Pancreas (tissue), 10 donors: ENCODE data around the gene SCNN1A. TPM values are rescaled to one million over a fixed set of nuclear protein-coding genes. Genes with fewer than 3 reads are reported as not detected.

ENCODE experiments used
- ATAC-seq, 4 donors: fragments of 200-7000 bp; cut with Tn5 transposase; one replicate each; pipeline versions ENCODE4 v1.8.0 to v1.9.1; 2020; ENCODE audit warnings: mild to moderate bottlenecking in 4 of 4, moderate library complexity in 4 of 4
- DNase-seq, 6 donors: peaks; one replicate each; pipeline ENCODE4 v3.0.0-alpha.2; 2020
- FAIRE-seq: peaks from 2 replicates; lab custom pipeline; 2012; peaks lifted over from hg19 to GRCh38; lab: Jason Lieb, UNC
- H3K27ac ChIP-seq, 4 donors: fragments of 200-600 bp; sonication (generic); 1 replicate in 3 of 4; 2 replicates in 1 of 4; pipeline versions ENCODE4 v1.5.0 to v1.8.0; 2020
- H3K27me3 ChIP-seq, 4 donors: fragments of 200-600 bp; one replicate each; pipeline ENCODE4 v1.8.0; 2021
- H3K36me3 ChIP-seq, 3 donors: fragments of 200-600 bp; sonication (generic) in 1 of 3; one replicate each; pipeline versions ENCODE4 v1.5.0 to v1.8.0; 2020 to 2021
- H3K4me1 ChIP-seq, 3 donors: fragments of 200-600 bp; one replicate each; pipeline ENCODE4 v1.8.0; 2021
- H3K4me3 ChIP-seq, 4 donors: fragments of 200-600 bp; sonication (generic) in 2 of 4; one replicate each; pipeline versions ENCODE4 v1.5.0 to v1.8.0; 2020 to 2021
- H3K9me3 ChIP-seq, 4 donors: fragments of 200-600 bp; one replicate each; pipeline ENCODE4 v1.8.0; 2021
- CTCF ChIP-seq, 4 donors: fragments of 200-600 bp; sonication (generic) in 3 of 4; IDR thresholded peaks; one replicate each; pipeline versions ENCODE4 v1.5.0 to v1.8.0; 2021; ENCODE audit warnings: antibody characterized with exemption in 4 of 4
- WGBS, 2 donors: extraction: QIAGEN DNeasy Blood & Tissue Kit; methylation state at CpG; one replicate each; pipeline ENCODE4 v1.1.7; 2013; 5-methylcytosine and 5-hydroxymethylcytosine counted together
- intact Hi-C, 3 donors: fragments of 100-400 bp; cut with DNase I; formaldehyde crosslinking; loops; one replicate each; pipeline versions ENCODE4 v1.11.1 to v1.14.2; 2022
- polyA plus RNA-seq, 2 donors: library from polyadenylated mRNA; stranded (reverse); fragments of 200-250 nt; gene quantifications; one replicate each; pipeline ENCODE4 v1.2.3, GENCODE V29; 2013
- total RNA-seq, 6 donors: library from RNA; stranded (reverse); fragmentation: NEBNext Ultra II Directional in 4 of 6; extraction: Animal tissue kit (Norgen Biotek cat#: 25700) in 4 of 6; gene quantifications; one replicate each; pipeline versions ENCODE4 v1.2.1 to v1.2.4, GENCODE V29; 2021 to 2023
- donor health status: healthy with polysubstance abuse.
- donor health status: DM: no; HTN: no; CAD: no; lungs with moderate emphysema.
- donor health status: DM: no; HTN: no; CAD: no.
- donor health status: control.
- donor health status: control.
- donor health status: Bipolar disorder and iron deficiency.
- donor health status: DM: yes; HTN: yes; CAD: no.
- donor health status: DM: no; HTN: no; CAD: no.
- donor health status: DM: no; HTN: no; CAD: no.
- donor health status: DM: yes; HTN: yes; CAD: no.

Gene SCNN1A
- total and polyA plus RNA-seq, 8 donors, result 21.0 to 87.8 (median 39.9) TPM

DNA sequence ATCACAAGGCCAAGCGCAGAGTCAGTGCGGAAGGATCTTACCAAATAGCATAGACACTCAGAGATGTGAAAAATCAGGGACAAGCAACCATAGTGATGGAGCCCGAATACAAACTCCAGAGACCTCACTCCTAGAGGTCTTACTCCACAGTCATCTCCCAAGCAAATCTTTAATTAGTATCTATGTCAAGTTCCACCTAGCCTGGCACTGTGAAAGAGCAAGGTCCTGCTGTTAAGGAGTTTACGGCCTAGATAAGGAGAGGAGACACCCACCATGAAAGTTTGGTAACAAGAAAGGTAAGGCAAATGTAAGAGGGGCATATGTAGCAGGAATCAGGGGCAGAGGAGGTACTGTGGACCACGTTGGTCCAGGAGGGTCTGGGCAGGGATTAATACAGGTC lies 72.3 kb downstream of the SCNN1A start:
- H3K9me3 ChIP-seq, result no peaks in the 10 kb centered on the region
- peak in 1 of 6 donors; percentile 21 for DNase-seq
- no peak for ATAC-seq
- FAIRE-seq, result no peak
- no peaks in the 10 kb centered on the region for H3K27me3 ChIP-seq
- no peak overlapping the region for H3K27ac ChIP-seq
- 80 to 87% methylated on average over 5 of the region's 5 CpGs for WGBS, 2 donors
- no peak overlapping the region for H3K4me3 ChIP-seq
- H3K4me1 ChIP-seq, result no peaks in the 10 kb centered on the region
- intact Hi-C loops, result no loop called here
- TF ChIP-seq CTCF (IDR thresholded peaks at IDR 0.05), result no peak
- no peaks in the 10 kb centered on the region for H3K36me3 ChIP-seq

- DNase-seq, result no peak
- no peak for FAIRE-seq
- ATAC-seq, result no peak
- Histone ChIP-seq H3K27me3 (no peaks in the 10 kb centered on the region), H3K4me1 (no peaks in the 10 kb centered on the region), H3K9me3 (no peaks in the 10 kb centered on the region), H3K36me3 (no peaks in the 10 kb centered on the region), H3K27ac (no peak overlapping the region), H3K4me3 (no peak overlapping the region)
- TF ChIP-seq CTCF (IDR thresholded peaks at IDR 0.05), result no peak
- intact Hi-C loops, result no loop called here
- 87 to 91% methylated on average over 3 of the region's 3 CpGs for WGBS, 2 donors
Observed at GRCh38 chr12:6302621-6303020, 72.7 kb downstream of the SCNN1A start.

DNA sequence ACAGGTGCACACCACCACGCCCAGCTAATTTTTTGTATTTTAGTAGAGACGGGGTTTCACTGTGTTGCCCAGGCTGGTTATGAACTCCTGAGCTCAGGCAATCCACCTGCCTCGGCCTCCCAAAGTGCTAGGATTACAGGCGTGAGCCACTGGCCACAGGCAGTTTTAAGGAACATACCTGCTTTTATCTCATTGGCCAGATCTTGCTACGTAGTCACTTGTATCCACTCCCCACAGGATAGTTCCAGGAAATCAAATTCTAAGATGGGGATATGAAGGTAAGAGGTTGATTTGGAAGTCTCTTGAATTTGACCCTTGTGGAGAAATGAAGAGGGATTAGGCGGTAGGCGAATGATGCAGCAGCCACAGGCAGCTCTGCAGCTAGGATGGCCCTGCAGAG lies 73.6 kb downstream of the SCNN1A start:
- no peak for ATAC-seq
- Histone ChIP-seq H3K27me3 (no peaks in the 10 kb centered on the region), H3K9me3 (no peaks in the 10 kb centered on the region), H3K36me3 (no peaks in the 10 kb centered on the region), H3K27ac (no peak overlapping the region), H3K4me1 (no peaks in the 10 kb centered on the region), H3K4me3 (no peak overlapping the region)
- 89 to 95% methylated on average over 7 of the region's 7 CpGs for WGBS, 2 donors
- TF ChIP-seq CTCF (IDR thresholded peaks at IDR 0.05), result no peak
- intact Hi-C loops, result no loop called here
- peak in 1 of 6 donors; percentile 17 for DNase-seq
- no peak for FAIRE-seq

- Histone ChIP-seq H3K27me3 (no peaks in the 10 kb centered on the region), H3K9me3 (no peaks in the 10 kb centered on the region), H3K4me3 (no peak overlapping the region), H3K4me1 (peaks cover 7 to 18% (median 9%) of the 10 kb centered on the region in 3 donors), H3K36me3 (no peaks in the 10 kb centered on the region), H3K27ac (no peak overlapping the region)
- intact Hi-C loops, result no loop called here
- no peak for FAIRE-seq
- 87 to 91% methylated on average over 9 of the region's 10 CpGs for WGBS, 2 donors
- peak in 1 of 6 donors; percentile 5 for DNase-seq
- TF ChIP-seq CTCF (IDR thresholded peaks at IDR 0.05), result no peak
- ATAC-seq, result no peak
Observed at GRCh38 chr12:6297170-6297569, 78.2 kb downstream of the SCNN1A start.

Other genes with a start within 250 kb of the SCNN1A start
- 100 to 1,000 TPM in 1 of 6 donors, 10 to 100 TPM in 5; 28.6 to 108 (median 33.8) TPM for gene CD9, start 175.2 kb downstream of the SCNN1A start, total RNA-seq
- 10 to 100 TPM; 25.1 to 85.6 TPM for gene CD9, start 175.2 kb downstream of the SCNN1A start, polyA plus RNA-seq
- 10 to 100 TPM in 1 of 6 donors, 1 to 10 TPM in 5; 5.2 to 13.1 (median 7.2) TPM for gene PLEKHG6, start 64.9 kb downstream of the SCNN1A start, total RNA-seq
- gene PLEKHG6, start 64.9 kb downstream of the SCNN1A start, polyA plus RNA-seq, result 10 to 100 TPM; 15.7 to 23.5 TPM
- 10 to 100 TPM; 23.5 to 68.1 (median 36.6) TPM for gene TNFRSF1A, start 33.5 kb downstream of the SCNN1A start, total RNA-seq
- gene TNFRSF1A, start 33.5 kb downstream of the SCNN1A start, polyA plus RNA-seq, result 10 to 100 TPM; 34.2 to 43.6 TPM
- gene LTBR, start 8.6 kb upstream of the SCNN1A start, total RNA-seq, result 10 to 100 TPM; 50.0 to 75.2 (median 61.3) TPM
- gene LTBR, start 8.6 kb upstream of the SCNN1A start, polyA plus RNA-seq, result 10 to 100 TPM; 74.2 to 82.1 TPM
- under 1 TPM in 4 of 6 donors, not detected in 2; 0.21 to 0.81 (median 0.30) TPM for gene CD27, start 69.4 kb upstream of the SCNN1A start, total RNA-seq
- under 1 TPM; 0.14 to 0.30 TPM for gene CD27, start 69.4 kb upstream of the SCNN1A start, polyA plus RNA-seq
- 10 to 100 TPM in 3 of 6 donors, 1 to 10 TPM in 3; 7.8 to 25.5 (median 12.6) TPM for gene TAPBPL, start 76.5 kb upstream of the SCNN1A start, total RNA-seq
- 10 to 100 TPM; 15.9 to 17.7 TPM for gene TAPBPL, start 76.5 kb upstream of the SCNN1A start, polyA plus RNA-seq
- gene VAMP1, start 95.1 kb upstream of the SCNN1A start, total RNA-seq, result 1 to 10 TPM; 1.7 to 4.1 (median 2.3) TPM
- 1 to 10 TPM; 3.2 to 7.5 TPM for gene VAMP1, start 95.1 kb upstream of the SCNN1A start, polyA plus RNA-seq
- gene MRPL51, start 117.7 kb upstream of the SCNN1A start, total RNA-seq, result 10 to 100 TPM; 66.3 to 79.7 (median 69.9) TPM
- gene MRPL51, start 117.7 kb upstream of the SCNN1A start, polyA plus RNA-seq, result 10 to 100 TPM; 30.6 to 64.7 TPM
- 10 to 100 TPM in 3 of 6 donors, 1 to 10 TPM in 3; 7.6 to 16.2 (median 10.0) TPM for gene NCAPD2, start 118.5 kb upstream of the SCNN1A start, total RNA-seq
- gene NCAPD2, start 118.5 kb upstream of the SCNN1A start, polyA plus RNA-seq, result 1 to 10 TPM; 5.6 to 6.5 TPM
- 100 to 1,000 TPM; 149 to 657 (median 339) TPM for gene GAPDH, start 159.0 kb upstream of the SCNN1A start, total RNA-seq
- 100 to 1,000 TPM; 425 to 627 TPM for gene GAPDH, start 159.0 kb upstream of the SCNN1A start, polyA plus RNA-seq
- gene IFFO1, start 180.5 kb upstream of the SCNN1A start, total RNA-seq, result 10 to 100 TPM in 1 of 6 donors, 1 to 10 TPM in 5; 4.0 to 10.2 (median 4.9) TPM
- 10 to 100 TPM; 22.1 to 36.5 TPM for gene IFFO1, start 180.5 kb upstream of the SCNN1A start, polyA plus RNA-seq
- gene NOP2, start 192.7 kb upstream of the SCNN1A start, total RNA-seq, result 10 to 100 TPM in 4 of 6 donors, 1 to 10 TPM in 2; 9.1 to 17.7 (median 15.1) TPM
- 10 to 100 TPM; 32.2 to 41.3 TPM for gene NOP2, start 192.7 kb upstream of the SCNN1A start, polyA plus RNA-seq
- 100 to 1,000 TPM in 3 of 6 donors, 10 to 100 TPM in 3; 96.5 to 123 (median 105) TPM for gene CHD4, start 231.8 kb upstream of the SCNN1A start, total RNA-seq
- gene CHD4, start 231.8 kb upstream of the SCNN1A start, polyA plus RNA-seq, result 100 to 1,000 TPM; 125 to 134 TPM